ENCODE results near the gene CAMK2N2. TPM values are rescaled to one million over a fixed set of nuclear protein-coding genes. Genes with fewer than 3 reads are reported as not detected.

Gene CAMK2N2
- total RNA-seq, 1 donor from 2014 or later = 0.43 TPM

- DNase-seq (ENCODE audit: low spot score) (no peak), ATAC-seq (no peak)
Observed at GRCh38 chr3:184241141-184241446, 20.3 kb downstream of the CAMK2N2 start.

- ATAC-seq (no peak), DNase-seq (ENCODE audit: low spot score) (no peak)
Observed at GRCh38 chr3:184240384-184241140, 20.8 kb downstream of the CAMK2N2 start.

DNA sequence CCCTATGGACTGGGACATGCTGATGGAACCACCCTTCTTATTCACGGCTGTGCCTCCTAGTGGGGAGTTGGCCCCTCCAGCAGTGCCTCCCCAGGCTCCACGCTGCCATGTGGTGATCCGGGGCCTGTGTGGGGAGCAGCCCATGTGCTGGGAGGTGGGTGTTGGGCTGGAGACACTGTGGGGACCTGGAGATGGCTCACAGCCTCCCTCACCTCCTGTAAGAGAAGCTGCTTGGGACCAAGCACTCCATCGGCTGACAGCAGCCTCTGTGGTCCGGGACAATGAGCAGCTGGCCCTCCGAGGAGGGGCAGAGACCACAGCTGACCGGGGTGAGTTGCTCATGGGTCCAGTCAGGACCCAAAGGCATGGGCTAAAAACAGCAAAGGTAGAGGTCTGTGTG, 21.6 kb downstream of the CAMK2N2 start:
- ATAC-seq = no peak
- no peak for DNase-seq (ENCODE audit: low spot score)

- no peak for ATAC-seq
- no peak for DNase-seq (ENCODE audit: low spot score)
Observed at GRCh38 chr3:184239221-184239620, 22.1 kb downstream of the CAMK2N2 start.

GRCh38 chr3:184238246-184238818, 23.0 kb downstream of the CAMK2N2 start:
- no peak for ATAC-seq
- no peak for DNase-seq (ENCODE audit: low spot score)

- no peak for ATAC-seq
- no peak for DNase-seq (ENCODE audit: low spot score)
Observed at GRCh38 chr3:184237807-184238206, 23.5 kb downstream of the CAMK2N2 start.

GRCh38 chr3:184237211-184237610, 24.1 kb downstream of the CAMK2N2 start:
- no peak for ATAC-seq

DNA sequence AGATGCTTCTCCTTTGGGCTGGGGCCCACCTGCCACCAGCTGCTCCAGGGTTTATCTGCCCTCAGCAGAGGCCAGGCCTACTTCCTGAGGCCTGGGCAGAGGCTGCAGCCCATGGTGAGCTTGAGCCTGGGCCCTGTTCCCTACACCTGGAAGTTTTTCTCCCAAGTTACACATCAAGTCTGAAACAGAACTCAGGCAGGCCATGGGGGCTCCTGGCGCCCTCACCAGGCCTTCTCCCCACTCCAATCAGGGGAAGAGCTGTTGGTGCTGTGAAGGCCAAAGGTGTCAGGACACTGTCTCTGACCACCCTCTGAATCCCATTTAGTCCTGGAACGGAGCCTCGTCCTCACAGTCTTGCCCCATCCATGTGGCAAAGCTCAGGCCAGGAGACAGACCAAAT, 24.7 kb downstream of the CAMK2N2 start:
- ATAC-seq = no peak

More at GRCh38 chr3:184237211-184237610, 24.1 kb downstream of the CAMK2N2 start:
- DNase-seq (ENCODE audit: low spot score) = no peak

DNA sequence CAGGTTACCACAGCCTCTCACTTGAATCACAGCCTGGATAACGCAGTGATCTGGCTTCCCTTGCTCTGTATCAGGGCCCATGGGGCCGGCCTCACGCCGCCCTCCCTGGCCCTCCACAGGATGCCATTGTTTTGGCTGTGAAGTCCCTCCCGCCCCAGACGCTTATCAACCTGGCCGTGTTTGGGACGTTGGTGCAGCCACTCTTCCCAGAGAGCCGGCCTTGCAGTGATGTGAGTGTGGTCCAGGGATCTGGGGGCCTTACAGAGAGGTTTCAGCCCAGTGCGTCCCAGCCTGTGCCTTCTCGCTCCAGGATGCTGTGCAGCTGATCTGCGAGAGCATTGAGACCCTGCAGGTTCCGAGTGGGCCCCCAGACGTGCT, 25.3 kb downstream of the CAMK2N2 start:
- ATAC-seq = no peak
- DNase-seq (ENCODE audit: low spot score) = no peak

More for the DNA sequence above, 24.7 kb downstream of the CAMK2N2 start:
- no peak for DNase-seq (ENCODE audit: low spot score)

- DNase-seq (ENCODE audit: low spot score) (no peak), ATAC-seq (no peak)
Observed at GRCh38 chr3:184235381-184236032, 25.8 kb downstream of the CAMK2N2 start.

- ATAC-seq = no peak
- no peak for DNase-seq (ENCODE audit: low spot score)
Observed at GRCh38 chr3:184234671-184235380, 26.5 kb downstream of the CAMK2N2 start.

DNA sequence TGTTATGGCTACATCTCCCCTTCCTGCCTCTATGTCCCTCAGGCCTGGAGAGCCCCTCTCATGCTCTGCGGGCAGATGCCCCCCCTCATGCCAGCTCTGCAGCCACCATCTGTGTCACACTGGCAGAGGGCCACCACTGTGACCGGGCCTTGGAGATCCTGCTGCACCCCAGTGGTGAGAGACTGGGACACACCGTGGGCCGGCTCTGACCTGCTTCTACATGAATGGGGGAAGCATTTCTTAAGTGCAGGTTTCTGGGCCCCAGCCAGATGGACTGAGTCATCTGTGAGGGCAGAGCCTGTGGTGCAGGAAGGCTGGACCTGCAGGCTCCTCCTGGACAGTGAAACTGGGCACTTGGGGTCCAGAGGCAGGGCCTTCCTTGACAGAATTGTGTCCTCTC, 27.1 kb downstream of the CAMK2N2 start:
- no peak for ATAC-seq
- no peak for DNase-seq (ENCODE audit: low spot score)

DNA sequence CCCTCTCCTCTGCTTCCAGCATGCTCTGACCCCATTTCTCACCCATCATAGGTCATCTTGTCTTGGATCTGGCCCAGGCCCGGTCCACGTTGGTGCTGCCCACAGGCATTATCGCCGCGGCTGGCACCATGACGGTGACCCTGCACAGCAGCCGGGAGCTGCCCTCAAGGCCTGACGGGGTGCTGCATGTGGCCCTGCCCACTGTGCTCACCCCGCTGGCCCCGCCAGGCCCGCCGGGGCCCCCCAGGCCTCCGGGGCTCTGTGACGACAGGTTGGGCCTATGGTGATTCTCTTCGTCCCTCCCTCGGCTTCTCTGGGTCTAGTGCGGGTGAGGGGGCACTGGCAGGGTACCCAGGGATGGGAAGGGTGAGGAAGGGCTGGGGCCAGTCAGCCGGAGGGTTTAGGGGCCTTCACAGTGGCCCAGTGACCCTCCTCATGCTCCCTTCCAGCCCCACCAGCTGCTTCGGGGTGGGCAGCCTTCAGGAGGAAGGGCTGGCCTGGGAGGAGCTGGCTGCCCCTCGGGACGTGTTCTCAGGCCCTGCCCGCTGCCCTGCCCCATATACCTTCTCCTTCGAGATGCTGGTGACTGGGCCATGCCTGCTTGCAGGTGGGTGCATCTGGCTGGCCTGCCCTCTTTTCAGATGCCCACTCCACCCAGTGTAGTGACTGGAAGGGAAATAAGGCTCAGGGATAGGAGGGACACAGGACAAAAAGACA, 28.1 kb downstream of the CAMK2N2 start:
- no peak for DNase-seq (ENCODE audit: low spot score)

DNA sequence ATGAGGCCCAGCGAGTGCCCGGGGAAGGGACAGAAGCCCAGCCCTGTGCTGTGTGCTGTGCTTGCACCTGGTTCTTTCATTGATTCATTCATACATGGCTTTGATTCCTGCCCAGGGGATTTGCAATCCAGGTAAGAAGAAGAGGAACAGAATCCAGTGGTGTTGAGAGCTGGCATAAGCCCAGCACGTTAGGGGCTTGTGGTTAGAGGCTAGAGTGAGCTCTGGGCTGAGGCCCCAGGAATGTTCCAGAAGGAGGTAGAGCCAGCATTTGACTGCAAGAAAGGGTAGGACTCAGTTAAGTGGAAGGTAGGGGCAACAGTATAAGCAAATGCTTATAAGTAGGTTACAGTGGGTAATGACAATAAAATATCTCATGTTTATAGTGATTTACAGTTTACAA, 29.7 kb downstream of the CAMK2N2 start:
- ATAC-seq = no peak
- DNase-seq (ENCODE audit: low spot score) = no peak

More for the DNA sequence above, 28.1 kb downstream of the CAMK2N2 start:
- no peak for ATAC-seq

- ATAC-seq = peak; percentile 9
Observed at GRCh38 chr3:184230603-184231528, 30.5 kb downstream of the CAMK2N2 start.

DNA sequence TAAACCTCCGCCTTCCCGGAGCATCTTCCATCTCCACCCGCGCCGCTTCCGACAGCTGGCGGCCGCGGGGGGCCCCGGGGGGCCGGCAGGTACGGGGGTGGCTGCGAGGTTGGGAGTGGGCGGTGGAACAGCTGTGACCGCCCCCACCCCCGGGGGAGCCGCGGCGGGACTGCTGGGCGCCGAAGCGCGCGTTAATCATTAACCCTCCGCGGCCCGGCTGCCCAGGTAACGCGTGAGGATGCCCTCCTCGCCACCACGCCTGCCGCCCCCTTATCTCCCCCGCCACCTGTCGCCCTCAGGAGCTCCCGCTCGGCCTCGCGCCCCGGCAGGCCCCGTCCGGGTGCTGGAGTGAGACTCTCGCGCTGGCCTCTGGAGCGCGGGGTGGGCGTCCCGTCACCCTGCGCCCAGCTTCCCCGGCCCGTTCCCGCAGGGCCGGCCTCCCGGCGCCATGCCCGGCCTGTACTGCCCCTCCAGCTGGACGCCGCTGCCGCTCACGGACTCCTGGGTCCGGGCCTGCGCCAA, 31.2 kb downstream of the CAMK2N2 start:
- DNase-seq (ENCODE audit: low spot score) = no peak
- ATAC-seq = peak; percentile 16

More at GRCh38 chr3:184230603-184231528, 30.5 kb downstream of the CAMK2N2 start:
- no peak for DNase-seq (ENCODE audit: low spot score)

- ATAC-seq = peak; percentile 82
Observed at GRCh38 chr3:184229394-184230080, 31.8 kb downstream of the CAMK2N2 start, which contains the start of gene VWA5B2. VWA5B2 (plus strand) TSS chr3:184229585; CDS start chr3:184230529, 944 bp downstream.

DNA sequence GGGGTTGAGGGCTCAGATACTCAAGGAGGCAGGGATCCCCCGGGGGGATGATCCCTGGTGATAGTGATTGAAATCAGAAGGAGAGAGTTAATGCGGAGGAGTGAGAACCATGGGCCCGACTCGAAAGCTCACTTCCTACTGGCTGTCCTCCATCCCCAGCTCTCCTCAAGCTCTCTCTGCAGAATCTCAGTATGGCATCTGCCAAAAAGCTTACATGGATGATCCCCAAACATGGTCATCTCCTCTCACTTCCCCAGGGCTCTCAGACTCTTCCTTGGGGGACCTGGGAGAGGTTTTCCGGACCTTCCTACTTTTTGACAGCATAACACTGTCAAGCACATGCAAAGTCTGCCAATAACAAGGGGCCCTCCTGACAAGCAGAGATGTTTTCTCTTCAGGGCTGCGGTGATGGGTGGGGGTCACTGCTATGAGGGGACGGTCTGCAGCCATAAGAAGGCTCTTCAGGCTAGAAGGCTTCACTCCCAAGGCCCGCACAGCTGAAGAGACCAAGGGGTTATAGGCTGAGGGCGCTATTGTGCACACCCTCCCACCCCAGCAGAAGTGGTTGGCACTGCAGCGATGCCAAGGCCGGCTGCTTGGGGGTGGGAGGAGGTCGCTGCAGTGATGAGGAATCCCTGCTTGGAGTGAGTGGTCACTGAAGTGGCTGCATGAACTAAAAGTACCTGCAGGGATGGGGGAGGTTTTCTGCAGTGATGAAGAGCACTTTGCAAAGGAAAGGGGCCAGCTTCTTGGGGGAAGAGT, 32.8 kb downstream of the CAMK2N2 start:
- no peak for ATAC-seq
- no peak for DNase-seq (ENCODE audit: low spot score)

More at GRCh38 chr3:184229394-184230080, 31.8 kb downstream of the CAMK2N2 start, which contains the start of gene VWA5B2:
- no peak for DNase-seq (ENCODE audit: low spot score)

All from left lobe of liver (tissue), 2 donors.